ENCODE data around the gene PLEKHA6. TPM values are rescaled to one million over a fixed set of nuclear protein-coding genes. Genes with fewer than 3 reads are reported as not detected.

The PLEKHA6 gene
- polyA plus RNA-seq, 1 experiment: 4.2 TPM

GRCh38 chr1:204256531-204256930 lies 103.2 kb downstream of the PLEKHA6 start:
- ChIA-PET POLR2A (interaction anchor here (0.7 kb wide), 1 partner anchor 9 kb away, joined by 3 read pairs; no protein-coding TSS in a partner anchor), CTCF (interaction anchor here (0.6 to 12.0 kb wide), 10 partner anchors 11 to 105 kb away, joined by 3 to 218 read pairs (median 5); partner anchors contain the start of genes GOLT1A and PLEKHA6)
- no peak for DNase-seq (ENCODE audit: low read depth)
- TF ChIP-seq CTCF (IDR thresholded peaks at IDR 0.05; ENCODE audit: insufficient read depth, low read depth, low read length): no peak
- H3K36me3 ChIP-seq (ENCODE audit: control insufficient read depth, insufficient read depth, low read length): peaks cover 5% of the 10 kb centered on the region
- H3K27me3 ChIP-seq (ENCODE audit: control insufficient read depth, insufficient read depth, low read length): no peaks in the 10 kb centered on the region
- H3K4me3 ChIP-seq (ENCODE audit: low read depth, low read length): no peak overlapping the region

DNA sequence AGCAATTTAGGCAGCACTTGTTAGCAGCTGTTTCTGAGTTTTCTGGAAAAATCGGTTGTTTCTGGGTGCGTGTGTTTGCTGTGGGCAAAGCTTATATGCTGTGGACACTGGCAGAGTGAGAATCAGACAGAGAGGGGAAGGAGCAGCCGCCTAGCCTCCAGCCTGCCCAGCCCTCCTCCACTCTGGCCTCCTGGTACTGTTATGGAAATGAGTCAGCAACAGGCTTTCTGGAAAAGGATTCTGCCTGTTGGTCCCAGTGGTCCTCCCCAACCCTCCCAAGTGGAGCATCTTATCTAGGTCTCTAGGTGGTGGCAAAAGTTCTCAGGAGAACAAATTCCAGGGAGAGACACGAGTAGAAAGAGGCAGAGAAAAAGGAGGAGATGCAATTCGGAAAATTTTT lies 103.8 kb downstream of the PLEKHA6 start:
- CTCF ChIA-PET: interaction anchor here (1.5 to 12.0 kb wide), 7 partner anchors 12 to 105 kb away, joined by 3 to 218 read pairs (median 13); partner anchors contain the start of genes GOLT1A and PLEKHA6
- TF ChIP-seq CTCF (IDR thresholded peaks at IDR 0.05; ENCODE audit: insufficient read depth, low read depth, low read length): no peak
- H3K27me3 ChIP-seq (ENCODE audit: control insufficient read depth, insufficient read depth, low read length): no peaks in the 10 kb centered on the region
- POLR2A ChIA-PET: interaction anchor here (0.6 to 0.7 kb wide), 2 partner anchors 8 to 649 kb away, joined by 3 to 5 read pairs; no protein-coding TSS in a partner anchor
- peaks cover 5% of the 10 kb centered on the region for H3K36me3 ChIP-seq (ENCODE audit: control insufficient read depth, insufficient read depth, low read length)
- no peak for DNase-seq (ENCODE audit: low read depth)
- H3K4me3 ChIP-seq (ENCODE audit: low read depth, low read length): no peak overlapping the region

DNA sequence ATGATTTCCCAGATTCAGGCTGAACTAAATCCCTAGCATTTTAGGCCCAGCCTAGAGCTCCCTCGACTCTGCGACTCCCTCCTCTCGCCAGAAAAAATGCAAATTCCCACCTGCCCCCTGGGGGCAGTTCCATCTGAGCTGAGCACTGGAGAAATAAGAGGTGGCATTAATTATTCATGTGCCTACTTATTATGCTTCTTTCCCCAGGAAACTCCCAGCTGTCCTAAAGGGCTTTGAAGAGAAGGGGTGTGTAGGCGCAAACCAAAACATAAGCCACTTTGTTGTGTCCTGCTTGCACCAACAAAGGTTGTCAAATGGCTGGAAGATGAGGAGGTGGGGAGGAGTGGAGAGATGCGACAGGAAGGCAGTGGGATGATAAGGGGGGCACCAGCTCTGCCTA lies 104.5 kb downstream of the PLEKHA6 start:
- POLR2A ChIA-PET: interaction anchor here (0.6 kb wide), 1 partner anchor 648 kb away, joined by 5 read pairs; no protein-coding TSS in a partner anchor
- DNase-seq (ENCODE audit: low read depth): no peak
- no peak for TF ChIP-seq CTCF (IDR thresholded peaks at IDR 0.05; ENCODE audit: insufficient read depth, low read depth, low read length)
- Histone ChIP-seq H3K4me3 (ENCODE audit: low read depth, low read length) (no peak overlapping the region), H3K27me3 (ENCODE audit: control insufficient read depth, insufficient read depth, low read length) (no peaks in the 10 kb centered on the region), H3K36me3 (ENCODE audit: control insufficient read depth, insufficient read depth, low read length) (peaks cover 5% of the 10 kb centered on the region)
- CTCF ChIA-PET: interaction anchor here (1.3 to 12.0 kb wide), 10 partner anchors 13 to 106 kb away, joined by 3 to 218 read pairs (median 6); partner anchors contain the start of genes GOLT1A and PLEKHA6

DNA sequence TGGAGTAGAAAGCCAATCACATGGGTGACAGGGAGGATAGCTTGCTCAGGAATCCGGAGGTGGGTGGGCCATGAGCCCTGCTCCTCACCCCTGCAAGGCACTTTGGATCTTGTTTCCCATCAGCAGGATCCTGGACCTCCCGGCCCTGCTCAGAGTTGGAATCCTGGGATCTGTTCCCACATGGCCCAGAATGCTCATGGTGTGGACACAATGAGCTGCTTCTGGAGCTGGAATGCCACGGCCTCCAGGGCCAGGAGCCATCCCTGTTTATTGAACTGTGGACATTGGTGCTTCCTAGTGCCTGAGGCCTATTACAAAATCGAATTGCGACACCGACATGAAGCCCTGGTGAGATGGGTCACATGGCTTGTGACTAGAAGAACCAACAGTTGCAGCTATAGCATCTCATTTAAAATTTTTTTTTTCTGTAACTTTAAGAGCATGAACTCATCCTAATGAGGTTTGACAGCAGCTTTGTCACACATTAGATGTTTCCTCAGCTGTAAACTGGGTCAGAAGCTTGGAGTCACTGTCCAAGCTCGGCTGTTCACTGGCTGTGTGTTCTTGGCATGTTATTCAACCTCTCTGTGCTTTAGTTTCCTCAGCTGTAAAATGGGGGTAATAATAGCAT lies 105.6 kb downstream of the PLEKHA6 start:
- POLR2A ChIA-PET: interaction anchor here (0.9 kb wide), 1 partner anchor 9 kb away, joined by 5 read pairs; no protein-coding TSS in a partner anchor
- CTCF ChIA-PET: interaction anchor here (0.6 to 12.0 kb wide), 15 partner anchors 10 to 113 kb away, joined by 3 to 218 read pairs (median 5); partner anchors contain the start of genes GOLT1A and PLEKHA6
- Histone ChIP-seq H3K4me3 (ENCODE audit: low read depth, low read length) (no peak overlapping the region), H3K27me3 (ENCODE audit: control insufficient read depth, insufficient read depth, low read length) (no peaks in the 10 kb centered on the region), H3K36me3 (ENCODE audit: control insufficient read depth, insufficient read depth, low read length) (peaks cover 5% of the 10 kb centered on the region)
- no peak for TF ChIP-seq CTCF (IDR thresholded peaks at IDR 0.05; ENCODE audit: insufficient read depth, low read depth, low read length)
- DNase-seq (ENCODE audit: low read depth): peak; percentile 76

GRCh38 chr1:204251926-204252689 lies 107.6 kb downstream of the PLEKHA6 start:
- DNase-seq (ENCODE audit: low read depth): no peak
- TF ChIP-seq CTCF (IDR thresholded peaks at IDR 0.05; ENCODE audit: insufficient read depth, low read depth, low read length): no peak
- CTCF ChIA-PET: no interaction called here
- H3K4me3 ChIP-seq (ENCODE audit: low read depth, low read length): no peak overlapping the region
- H3K36me3 ChIP-seq (ENCODE audit: control insufficient read depth, insufficient read depth, low read length): peaks cover 5% of the 10 kb centered on the region
- POLR2A ChIA-PET: no interaction called here
- H3K27me3 ChIP-seq (ENCODE audit: control insufficient read depth, insufficient read depth, low read length): no peaks in the 10 kb centered on the region
